RPMI8226 (cell line): ENCODE data around the gene ACOX3.
"Not testable (repeated sequence)": the region's sequence is repeated elsewhere in the genome, so short reads cannot be mapped to it uniquely, and the experiment has no call there.

Experiments
- DNase-seq: peaks from one replicate; pipeline ENCODE4 v3.0.0-alpha.2; 2015

The ACOX3 gene

GRCh38 chr4:8440492-8441311, at the start of gene ACOX3, which contains the start of gene TRMT44:
Gene ACOX3 (minus strand): TSS chr4:8440723. CDS start chr4:8416521, 24,202 bp downstream.
Gene TRMT44 (plus strand): TSS chr4:8440777. CDS start chr4:8440823, 46 bp downstream.
- peak; percentile 83 for DNase-seq

GRCh38 chr4:8488791-8489369, 48.4 kb upstream of the ACOX3 start:
- no peak for DNase-seq

DNA sequence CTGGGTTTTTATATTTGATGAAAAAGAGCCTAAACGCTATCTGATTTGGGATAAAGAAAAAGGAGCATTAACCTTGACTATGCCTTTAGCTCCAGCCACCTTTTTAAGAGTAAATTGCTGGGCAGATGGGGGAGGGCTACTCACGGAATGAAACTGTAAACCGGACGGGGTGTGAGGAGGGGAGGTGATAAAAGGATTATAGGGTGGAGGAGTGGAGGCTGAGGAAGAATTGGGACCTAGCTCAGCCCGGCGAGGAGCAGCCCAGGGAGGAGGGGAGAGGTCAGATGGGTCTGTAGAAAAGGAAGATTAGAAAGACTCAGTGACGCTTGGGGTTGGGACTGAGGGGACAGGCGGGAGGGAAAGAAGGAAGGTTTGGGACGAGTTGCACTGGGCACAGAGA, 46.1 kb upstream of the ACOX3 start:
- DNase-seq, result not testable (repeated sequence)

DNA sequence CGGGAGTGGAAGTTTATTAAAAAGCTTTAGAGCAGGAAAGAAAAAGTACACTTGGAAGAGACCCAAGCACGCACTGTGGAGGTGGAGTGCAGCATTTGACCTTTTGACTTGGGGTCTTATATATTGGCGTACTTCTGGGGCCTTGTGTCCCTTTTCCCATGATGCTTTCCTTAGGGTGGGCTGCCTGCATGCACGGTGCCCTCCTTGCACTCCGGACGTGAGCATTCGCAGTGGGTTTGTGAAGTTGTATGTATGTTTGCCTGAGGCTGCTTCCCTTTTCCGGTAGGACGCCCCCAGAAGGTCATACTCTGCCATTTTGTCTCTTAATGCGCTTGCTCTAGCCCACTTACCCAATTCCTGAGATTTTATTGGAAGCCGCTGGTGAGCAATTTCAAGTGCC, 39.7 kb upstream of the ACOX3 start:
- no peak for DNase-seq

DNA sequence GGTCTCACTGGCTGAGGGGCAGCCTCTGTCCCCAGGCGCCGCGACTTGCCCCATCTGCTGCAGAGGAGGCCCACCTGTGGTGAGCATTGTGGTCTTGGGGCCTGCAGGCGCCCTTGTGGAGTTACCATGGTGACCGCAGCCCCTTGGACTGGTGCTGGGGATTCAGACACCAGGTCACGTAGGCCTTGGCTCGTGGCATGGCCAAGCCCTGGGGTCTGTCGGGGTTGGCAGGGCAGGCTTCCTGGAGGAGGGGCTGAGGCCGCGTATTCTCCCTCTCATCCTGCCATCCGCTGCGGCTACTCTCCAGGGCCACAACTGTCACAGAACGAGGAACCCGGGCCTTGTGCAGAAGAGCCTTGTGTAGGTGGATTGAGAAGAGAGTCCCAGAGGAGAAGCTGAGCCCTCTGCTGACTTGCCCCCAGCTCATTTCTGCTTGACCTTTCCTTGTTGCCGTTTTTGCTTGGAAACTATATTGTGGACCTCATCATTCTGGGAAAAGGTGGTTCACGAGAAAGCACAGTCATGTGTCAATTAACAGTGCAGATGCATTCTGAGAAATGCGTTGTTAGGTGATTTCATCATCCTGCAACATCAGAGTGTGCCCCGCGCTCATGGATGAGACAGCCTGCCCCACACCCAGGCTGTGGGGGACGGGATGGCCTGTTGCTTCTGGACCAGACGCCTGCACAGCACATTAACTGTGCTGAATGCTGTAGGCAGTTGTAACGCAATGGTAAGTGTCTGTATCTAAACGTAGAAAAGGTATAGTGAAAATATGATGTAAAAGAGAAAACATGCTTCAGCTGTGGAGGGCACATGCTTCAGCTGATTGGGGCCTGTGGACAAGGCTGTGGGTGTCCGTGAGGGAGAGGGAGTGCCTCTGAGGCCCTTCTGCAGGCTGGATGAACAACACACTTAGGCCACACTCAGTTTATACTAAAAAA, 38.5 kb upstream of the ACOX3 start:
- DNase-seq, result no peak

DNA sequence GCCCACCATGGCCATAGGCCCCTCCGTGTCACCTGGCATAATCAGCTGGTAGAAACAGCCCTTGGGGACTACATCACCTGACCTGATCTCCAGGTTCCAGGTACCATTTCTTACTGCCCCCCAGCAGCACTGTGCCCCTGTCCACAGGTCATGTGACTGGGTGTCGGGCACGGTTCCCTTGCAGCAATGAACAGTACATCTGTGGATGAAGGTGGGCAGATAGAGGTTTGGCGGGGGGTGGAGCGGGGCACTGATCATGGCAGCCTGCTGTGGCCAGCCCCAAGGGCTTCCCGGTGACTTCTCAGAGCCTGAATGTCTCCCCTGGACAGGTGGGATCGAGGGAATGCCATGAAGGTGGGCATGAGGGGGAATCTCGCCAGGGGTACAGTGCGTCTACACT, 37.8 kb upstream of the ACOX3 start:
- no peak for DNase-seq

GRCh38 chr4:8477676-8478075, 37.2 kb upstream of the ACOX3 start:
- DNase-seq, result no peak

- DNase-seq, result no peak
Measured at GRCh38 chr4:8477095-8477635, 36.6 kb upstream of the ACOX3 start.

GRCh38 chr4:8475751-8476575, 35.4 kb upstream of the ACOX3 start:
- no peak for DNase-seq

DNA sequence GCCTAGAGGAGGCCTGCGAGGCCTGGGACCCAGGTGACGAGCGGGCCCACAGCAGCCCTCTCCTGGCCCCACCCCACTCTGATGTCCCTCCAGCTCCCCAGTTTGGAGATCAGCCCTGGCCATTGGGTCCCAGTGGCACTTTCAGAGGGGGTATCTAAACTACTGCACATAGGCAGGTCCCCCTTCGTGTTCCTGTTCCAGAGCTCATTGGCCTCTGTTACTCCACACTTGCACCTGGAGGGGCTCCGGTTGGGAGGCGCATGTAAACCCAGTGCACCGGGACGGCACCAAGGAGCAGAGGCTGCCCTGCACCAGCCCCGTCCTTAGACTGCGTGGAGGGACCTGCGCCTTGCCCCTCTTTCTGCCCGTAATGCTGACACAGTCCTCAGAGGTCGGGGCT, 34.3 kb upstream of the ACOX3 start:
- no peak for DNase-seq

GRCh38 chr4:8473920-8474590, 33.5 kb upstream of the ACOX3 start:
- no peak for DNase-seq

DNA sequence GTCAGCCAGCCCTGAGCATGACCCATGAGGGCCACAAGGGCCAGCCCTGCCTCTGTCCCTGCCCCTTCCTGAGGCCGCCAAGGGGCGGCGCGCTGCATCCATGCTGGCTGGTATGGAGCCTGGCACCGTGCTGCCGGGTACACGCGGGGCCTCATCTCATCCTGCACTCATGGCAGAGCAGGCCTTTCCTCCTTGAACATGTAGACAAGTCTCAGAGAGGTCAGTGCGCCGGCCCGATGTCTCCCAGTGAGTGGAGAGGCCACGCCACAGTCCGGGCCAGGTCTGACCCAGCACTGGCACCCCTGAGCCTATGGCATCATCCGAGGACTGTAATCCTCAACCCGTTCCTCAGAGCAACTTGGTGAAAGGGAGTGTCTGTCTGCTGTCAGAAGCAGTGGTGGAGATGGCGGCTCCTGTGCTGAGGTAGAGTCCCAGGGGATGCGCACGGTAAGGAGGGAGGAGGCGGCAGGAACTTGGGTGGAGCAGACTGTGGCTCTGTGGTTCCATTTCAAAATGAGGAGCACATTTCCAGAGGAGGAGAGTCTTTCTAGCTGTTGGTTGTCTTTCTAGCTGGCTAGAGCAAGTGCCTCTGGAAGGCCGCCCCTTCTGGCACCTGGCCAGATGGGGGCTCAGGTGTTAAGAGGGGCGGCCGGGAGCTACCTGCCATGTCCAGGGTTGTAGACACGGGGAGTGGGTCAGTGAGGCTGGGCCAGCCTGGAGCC, 32.8 kb upstream of the ACOX3 start:
- DNase-seq, result no peak

GRCh38 chr4:8472689-8473197, 32.2 kb upstream of the ACOX3 start:
- no peak for DNase-seq

DNA sequence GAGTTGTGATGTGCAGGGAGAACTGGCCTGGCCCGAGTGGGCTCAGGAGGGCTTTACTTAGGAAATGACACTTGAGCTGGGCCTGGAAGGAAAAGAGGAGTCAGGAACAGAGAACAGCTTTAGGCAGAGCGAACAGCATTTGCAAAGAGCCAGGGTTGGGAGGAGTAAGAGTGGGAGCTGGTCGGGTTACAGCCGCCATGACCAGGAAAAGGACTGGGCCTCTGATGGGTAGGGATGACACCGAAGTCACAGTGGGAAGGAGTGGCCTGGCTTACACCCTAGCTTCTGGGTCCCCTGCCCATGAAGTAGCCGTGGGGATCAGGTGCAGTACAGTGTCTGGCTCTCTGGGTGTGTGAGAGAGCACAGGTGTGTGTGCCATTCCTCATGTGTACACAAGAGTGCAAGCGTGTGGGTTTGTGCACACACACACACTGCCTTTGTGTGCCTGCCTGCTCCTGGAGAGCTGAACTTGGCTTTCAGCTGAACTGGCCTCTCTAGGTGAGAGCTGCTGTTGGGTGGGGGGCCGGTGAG, 31.7 kb upstream of the ACOX3 start:
- DNase-seq, result no peak

DNA sequence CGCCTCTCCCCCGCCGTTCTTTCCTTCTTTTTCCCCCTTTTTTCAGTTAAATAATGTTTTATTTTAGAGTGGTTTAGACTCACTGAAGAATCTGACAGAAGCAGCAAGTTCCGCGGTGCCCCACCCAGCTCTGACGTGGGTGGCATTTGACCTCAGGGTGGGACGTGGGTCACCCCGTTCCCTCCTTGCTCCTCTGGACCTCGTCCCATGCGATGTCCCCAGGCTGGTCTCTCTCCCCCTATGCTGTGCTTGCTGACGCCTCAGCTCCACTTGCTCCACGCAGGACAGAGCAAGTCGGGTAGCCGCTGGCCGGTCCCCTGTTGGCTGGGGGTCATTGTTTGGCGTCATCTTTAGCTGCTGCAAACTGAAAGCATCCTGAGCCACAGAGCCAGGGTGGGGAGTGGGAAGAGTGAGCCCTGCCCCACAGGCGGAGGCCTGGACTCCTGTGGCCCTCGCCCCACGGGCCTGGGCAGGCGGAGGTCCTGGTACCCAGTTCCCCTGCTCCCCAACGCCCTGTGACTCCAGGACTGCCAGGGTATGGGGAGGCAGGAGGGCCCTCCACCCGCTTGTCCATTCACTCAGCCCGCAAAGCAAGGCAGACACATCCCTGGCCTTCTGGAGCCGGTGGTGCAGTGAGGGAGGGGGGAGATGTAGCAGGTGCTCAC, 30.8 kb upstream of the ACOX3 start:
- no peak for DNase-seq

DNA sequence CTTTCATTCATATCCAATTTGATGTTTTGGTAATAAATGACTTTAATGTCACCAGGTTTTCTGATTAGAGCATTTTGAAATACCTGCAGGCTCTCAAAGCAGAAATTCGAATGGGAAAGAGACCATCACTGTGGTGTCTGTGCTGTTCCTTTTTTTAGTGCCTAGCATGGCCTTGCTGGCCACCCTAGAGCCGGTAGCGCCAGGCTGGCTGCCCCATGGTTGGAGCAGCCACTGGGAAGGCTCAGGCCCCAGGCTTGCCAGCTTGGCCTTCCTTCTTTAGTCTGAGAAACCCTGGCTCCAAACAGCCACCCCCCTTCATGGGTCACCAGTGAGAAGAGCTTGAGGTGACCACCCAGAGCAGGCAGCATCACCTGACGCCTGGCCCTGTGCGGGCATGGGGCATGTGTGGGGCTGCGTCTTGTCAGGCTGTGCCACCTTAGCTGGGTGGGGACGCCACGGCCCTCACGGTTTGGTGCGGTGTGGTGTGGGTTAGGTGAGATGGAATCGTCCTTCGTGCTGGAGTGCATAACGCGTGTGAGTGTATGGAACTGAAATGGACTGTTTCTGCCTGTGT, 30.0 kb upstream of the ACOX3 start:
- no peak for DNase-seq

DNA sequence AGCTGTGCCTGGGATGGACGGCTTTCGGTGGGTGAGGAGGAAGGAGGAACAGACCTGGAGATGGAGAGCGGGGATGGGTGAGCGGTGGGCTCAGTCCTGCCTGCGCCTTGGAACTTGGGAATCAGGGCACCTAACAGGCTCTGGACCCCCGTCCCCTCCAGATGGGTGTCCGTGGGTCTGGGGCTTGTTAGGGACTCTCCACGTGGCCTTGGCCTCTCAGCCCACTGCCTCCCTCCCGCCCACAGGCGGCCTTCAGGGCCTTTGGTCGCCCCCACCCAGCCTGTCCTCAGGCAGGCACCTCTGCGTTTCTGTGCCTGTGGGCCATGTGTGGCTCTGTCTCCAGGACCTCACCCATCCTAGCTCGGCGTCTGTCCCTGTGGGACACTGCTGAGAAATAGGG, 29.0 kb upstream of the ACOX3 start:
- no peak for DNase-seq

DNA sequence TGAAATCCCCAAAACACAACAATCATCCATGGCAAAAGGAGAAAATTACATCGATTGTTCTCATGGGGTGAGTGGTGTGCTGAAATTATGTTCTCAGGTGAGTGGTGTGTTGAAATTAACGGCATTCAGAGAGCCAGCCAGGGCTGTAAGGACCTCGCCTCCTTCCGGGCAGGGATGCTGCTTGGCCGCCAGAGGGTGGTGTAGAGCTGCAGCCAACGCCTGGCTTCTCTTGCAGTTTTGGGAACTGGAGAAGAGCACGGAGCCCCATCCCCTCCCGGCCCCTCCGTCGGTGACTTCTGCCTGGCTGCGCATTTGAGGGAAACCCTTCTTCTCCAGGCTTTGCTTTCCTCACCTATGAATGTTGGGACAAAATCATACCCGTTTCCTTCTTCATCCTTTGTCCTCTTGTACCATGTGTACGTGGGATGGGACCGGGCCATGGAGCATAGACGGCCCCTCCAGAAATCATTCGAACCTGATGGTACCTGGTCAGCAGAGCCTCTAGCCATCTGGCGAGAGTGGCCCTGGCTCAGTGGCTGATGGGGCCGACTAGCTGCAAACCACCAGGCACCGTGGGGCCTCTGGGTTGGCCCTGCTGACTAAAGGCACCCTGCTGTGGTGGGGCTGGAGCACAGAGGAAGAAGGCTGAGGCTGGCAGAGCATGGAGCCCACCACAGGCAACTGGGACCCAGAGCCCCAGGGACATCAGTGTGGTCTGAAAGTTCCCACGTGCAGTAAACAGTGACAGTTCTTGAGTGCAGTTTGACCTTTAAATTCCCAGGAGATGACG, 28.4 kb upstream of the ACOX3 start:
- DNase-seq, result peak; percentile 51

DNA sequence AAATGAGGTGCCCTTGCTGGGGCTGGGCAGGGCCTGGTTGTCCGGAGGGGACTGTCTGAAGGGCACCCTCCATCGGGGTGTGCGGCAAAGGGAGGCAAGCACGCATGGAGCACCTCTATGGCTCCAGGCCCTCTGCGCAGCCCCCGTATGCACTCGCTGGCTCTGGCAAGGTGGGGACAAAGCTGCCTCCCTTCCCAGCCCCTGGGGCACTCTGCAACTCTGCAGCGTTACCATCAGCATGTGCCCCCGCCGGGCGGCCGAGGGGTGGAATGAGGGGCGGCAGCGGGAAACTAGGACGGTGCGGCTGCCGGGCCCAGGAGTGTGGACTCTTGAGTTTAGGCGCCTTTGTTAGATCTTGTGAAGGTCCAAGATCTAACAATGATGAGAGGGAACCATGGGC, 26.5 kb upstream of the ACOX3 start:
- DNase-seq, result no peak
